GM19239 (cell line): ENCODE results near the gene DNAH9.

Experiments
- DNase-seq: peaks from one replicate; pipeline ENCODE4 v3.0.0; 2011; ENCODE audit warnings: low spot score; ENCODE audit not compliant: insufficient read length
- FAIRE-seq: peaks from 2 replicates; lab custom pipeline; 2011; peaks lifted over from hg19 to GRCh38; lab: Jason Lieb, UNC

Gene DNAH9

DNA sequence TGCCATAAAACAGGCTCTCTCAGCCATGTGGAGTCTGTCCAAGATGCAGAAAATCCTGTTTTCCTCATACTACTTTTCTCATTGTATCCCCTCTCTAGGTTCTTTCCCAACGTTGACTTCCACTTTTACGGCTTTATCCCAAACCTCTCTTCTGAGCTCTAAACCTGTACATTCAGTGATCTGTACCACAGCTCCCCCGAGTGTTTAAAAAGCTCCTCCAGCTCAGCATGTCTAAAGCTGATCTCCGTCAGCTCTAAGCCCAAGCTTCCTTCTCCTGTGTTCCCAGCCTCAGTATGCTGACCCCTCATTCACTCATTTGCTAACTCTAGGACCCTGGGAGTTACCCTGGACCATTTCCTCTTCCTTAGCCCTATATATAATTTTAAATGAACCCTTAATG lies 144.6 kb downstream of the DNAH9 start:
- no peak for DNase-seq
- no peak for FAIRE-seq

DNA sequence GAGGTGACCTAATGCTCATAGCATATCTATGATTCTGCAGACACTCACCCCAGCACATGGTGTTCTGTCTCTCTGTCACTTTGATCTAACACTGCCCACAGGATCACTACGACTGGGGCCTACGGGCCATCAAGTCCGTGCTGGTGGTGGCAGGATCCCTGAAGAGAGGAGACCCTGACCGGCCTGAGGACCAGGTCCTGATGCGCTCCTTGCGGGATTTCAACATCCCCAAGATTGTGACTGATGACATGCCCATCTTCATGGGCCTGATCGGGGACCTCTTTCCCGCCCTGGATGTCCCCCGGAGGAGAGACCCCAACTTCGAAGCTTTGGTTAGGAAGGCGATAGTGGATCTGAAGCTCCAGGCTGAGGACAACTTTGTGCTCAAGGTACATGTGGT lies 146.4 kb downstream of the DNAH9 start:
- DNase-seq, result no peak
- no peak for FAIRE-seq

DNA sequence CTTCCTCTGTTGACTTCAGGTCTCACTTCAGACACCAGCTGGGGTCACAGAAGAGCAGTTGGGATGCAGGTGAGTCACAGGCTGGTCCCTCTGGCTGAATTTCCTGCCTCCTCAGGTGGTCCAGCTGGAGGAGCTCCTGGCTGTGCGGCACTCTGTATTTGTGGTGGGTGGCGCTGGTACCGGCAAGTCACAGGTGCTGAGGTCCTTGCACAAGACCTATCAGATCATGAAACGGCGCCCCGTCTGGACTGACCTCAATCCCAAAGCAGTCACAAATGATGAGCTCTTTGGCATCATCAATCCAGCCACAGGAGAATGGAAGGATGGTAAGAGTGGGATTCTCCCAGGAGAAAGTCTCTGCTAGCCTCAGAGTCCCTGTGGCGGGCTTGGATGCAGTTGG lies 149.2 kb downstream of the DNAH9 start:
- no peak for DNase-seq
- no peak for FAIRE-seq

DNA sequence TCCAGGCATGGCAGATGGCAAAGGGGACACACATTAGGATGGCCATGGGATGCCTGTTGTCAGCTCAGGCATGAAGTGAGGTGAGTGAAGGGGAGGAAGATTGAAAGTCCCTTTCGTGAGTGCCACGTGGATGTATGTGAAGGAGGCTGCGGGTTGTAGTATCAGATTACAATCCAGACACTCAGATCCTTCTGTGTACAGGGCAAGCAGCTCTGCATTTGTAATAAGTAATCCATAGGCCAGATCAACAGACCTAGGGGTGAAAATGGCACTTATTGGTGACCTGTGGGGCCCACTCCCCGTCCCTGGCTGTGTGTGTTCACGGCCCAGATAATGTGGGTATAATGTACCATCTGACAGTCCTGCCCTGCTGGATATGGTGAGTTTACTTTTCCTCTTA lies 159.5 kb downstream of the DNAH9 start:
- DNase-seq, result no peak
- FAIRE-seq, result no peak

DNA sequence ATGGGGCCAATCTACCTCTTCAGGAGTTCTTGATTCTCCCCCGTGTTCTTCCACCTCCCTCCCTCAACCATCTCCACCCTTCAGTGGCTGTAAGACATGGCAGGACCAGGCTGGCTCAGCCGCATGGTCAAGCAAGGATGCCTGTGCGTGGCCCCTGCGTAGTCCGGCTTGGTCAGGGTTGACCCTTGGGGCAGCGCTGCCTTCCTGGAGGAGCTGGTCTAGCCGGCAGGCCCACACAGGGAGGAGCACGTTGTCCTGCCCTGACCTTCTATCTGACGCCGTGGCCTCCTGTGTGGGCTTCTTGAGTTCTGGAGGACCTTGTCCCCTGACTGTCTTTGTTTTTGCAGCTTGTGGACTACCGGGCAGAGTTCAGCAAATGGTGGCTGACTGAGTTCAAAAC lies 169.8 kb downstream of the DNAH9 start:
- no peak for FAIRE-seq
- no peak for DNase-seq

DNA sequence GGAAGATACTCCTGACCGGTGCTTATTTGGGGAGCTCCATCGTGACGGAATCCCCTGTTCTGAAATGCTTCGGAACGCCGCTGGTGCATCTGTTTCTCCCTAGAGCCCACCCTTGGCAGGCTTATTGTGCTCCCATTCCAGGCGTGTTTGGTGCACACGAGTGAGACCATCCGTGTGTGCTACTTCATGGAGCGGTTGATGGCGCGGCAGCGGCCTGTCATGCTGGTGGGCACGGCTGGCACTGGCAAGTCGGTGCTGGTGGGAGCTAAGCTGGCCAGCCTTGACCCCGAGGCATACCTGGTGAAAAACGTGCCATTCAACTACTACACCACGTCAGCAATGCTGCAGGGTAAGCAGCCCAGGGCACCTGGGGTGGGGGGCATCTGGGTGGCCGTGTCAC lies 170.7 kb downstream of the DNAH9 start:
- no peak for DNase-seq
- FAIRE-seq, result no peak

DNA sequence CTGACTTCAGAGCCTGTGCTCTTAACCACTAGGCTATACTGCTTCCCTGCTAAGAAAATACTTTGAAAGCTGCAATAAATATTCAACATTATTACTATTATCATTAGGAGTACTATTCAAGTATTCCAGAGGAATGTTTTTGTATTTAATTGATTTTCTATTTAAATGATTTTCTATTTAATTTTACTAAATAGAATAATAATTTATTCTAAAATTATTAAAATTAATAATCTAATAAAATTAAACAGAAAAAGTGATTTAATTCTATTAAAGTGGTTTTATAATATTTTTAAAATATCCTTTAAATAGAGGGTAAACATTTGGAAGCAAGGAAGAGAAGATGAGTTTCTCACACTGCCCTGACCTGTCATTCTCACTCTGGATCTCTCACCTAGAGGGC lies 173.8 kb downstream of the DNAH9 start:
- FAIRE-seq (no peak), DNase-seq (no peak)

DNA sequence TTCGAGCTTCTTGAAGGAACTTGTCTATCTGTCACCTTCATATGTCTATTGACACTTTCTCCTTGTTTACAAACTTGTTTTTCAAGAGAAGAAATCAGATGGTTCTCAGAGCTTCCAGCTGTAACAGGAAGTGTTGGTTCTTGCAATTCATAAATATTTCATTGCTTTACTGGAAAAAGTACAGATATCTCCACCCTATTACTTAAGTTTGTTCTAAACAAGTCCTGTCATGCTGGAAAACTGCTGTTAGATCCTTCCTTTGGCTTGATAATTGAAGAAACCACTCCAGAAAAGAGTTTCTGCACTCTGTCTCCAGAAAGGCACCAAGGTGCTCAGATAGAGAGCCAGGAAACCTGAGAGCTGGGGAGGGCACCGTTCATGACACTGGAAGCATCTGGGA lies 181.6 kb downstream of the DNAH9 start:
- FAIRE-seq, result no peak
- DNase-seq, result no peak

DNA sequence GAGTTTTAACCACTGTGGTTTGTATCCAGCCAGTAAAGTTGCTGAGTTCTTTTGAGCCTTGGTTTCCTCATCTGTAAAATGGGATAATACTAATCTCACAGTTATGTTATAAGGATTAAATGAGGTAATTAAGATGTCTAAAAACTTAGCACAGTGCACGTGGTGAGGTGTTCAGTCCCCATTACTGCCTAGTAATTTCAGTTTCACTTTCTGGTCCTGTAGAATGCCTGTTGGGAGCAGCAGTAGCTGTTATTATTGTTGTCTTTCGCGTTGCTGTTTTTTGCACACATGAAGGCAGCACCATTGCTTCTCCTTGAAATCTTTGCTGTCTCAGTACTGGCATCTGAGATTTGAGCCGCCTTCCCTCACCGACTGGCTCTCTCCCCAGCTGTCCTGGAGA lies 182.4 kb downstream of the DNAH9 start:
- DNase-seq (no peak), FAIRE-seq (no peak)

DNA sequence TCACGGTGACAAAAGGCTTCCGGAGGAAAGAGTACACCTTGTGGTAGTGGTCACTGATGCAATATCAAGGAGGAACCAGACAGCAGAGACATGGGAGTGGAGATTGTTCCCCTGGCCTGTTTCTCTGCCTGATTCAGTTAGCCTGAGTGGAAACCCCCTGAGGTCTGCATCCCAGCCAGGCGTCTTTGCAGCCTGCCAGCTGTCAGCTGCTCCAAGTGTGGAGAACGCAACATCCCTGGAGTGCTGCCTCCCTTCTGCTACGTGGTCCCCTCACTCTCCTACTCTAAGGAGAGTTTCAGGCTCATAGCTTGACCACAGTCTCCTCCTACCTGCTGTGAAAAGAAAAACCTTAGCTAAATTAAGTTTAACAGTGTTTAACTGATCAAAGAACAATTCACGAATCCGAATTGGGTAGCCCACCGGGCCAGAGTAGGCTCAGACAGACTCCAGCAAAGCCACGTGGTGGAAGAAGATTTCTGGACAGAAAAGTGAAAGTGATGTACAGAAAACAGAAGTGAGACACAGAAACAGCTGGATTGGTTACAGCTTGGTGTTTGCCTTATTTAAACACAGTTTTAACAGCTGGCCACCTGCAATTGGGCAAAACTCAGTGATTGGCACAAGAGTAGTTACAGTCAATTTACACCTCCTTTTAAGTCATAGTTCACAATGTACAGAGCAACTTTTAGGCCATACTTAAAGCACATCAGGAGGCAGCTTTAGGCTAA lies 188.6 kb downstream of the DNAH9 start:
- FAIRE-seq (no peak), DNase-seq (no peak)

DNA sequence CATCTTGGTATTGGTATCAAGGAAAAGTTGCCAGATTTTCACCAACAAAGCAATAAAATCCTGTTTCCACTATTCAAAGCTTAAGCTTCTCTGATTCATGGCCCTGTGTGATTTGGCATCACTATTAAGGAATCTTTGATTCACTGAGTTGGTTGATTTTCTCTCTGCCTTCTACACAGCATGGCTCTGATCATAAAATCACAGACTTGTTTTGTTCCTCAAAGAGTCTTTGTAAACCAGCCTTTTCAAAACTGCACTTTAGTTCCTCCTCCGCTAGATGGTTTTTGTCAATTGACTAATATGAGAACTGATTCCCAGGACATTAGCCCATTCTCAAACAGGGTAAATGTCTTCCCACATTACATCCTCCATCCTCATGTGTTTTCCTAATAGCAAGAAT lies 197.6 kb downstream of the DNAH9 start:
- FAIRE-seq, result no peak

DNA sequence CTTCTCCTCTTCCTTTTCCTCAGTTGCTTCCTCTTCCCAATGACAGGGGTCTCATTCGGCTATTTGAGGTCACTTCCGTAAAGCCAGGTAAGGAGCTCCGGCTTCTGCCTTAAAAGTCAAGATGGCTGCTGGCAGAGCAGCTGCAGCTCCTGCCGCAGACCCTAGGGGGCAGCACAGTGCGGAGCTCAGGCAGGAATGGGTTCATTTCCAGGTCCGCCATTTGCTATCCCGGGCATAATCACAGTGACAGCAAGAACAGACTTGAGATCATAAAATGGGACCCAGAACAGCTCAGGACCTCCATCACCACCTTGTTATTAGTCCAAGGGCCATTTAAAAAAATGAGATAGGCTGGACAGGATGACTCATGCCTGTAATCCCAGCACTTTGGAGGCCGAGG lies 199.5 kb downstream of the DNAH9 start:
- FAIRE-seq (no peak), DNase-seq (no peak)

More for the DNA sequence above, 197.6 kb downstream of the DNAH9 start:
- DNase-seq, result no peak

DNA sequence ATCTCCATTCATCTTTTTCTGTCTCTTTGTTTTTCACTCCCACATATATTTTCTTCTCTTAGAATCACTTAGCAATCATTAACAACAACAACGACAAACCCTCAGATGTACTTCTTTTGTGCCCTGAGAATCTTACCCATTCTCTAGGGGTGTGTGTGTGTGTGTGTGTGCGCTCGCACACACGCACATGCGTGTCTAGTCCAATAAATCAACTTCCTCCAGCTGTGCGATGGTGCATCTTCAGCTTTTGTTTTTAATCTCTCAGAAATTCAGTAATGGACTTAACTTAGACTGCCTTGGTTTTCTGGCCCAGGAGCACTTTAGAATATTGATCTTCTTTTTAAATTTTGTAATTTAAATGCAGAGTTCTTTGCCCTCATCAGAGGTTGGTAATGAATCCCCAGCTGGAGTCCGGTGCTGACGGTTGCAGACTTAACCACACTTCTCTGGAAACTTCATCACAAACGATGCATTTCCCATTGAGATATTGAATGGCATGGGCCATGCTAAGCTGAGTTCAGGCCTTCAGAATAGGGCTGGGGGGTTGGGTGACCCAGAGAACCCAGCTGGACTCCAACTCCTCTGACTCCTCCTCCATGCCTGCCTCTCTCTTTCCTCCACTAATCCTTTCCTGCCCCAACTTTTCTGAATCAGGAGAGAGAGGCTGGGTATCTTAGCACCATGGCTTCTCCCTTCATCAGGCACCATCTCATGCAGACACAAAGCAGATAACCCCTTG lies 205.1 kb downstream of the DNAH9 start:
- DNase-seq, result no peak

DNA sequence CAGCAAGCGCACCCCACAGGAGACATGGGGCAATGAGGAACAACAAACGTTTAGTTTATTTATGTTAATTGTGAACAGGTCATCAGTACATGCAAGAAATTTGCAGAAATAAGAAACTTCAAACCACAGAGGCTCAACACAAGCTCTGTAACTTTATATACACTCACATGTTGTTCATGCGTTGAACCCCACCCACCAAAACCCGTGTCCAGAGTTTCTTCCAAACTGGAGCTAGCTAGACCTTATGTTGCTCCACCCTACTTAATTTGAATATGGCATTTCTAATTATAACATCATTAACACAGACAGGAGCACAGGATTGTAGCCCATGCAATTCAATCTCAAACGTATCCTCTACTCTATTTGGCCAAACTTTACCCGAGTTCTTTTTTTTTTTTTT lies 206.9 kb downstream of the DNAH9 start:
- DNase-seq (no peak), FAIRE-seq (no peak)

More for the DNA sequence above, 205.1 kb downstream of the DNAH9 start:
- FAIRE-seq, result no peak

DNA sequence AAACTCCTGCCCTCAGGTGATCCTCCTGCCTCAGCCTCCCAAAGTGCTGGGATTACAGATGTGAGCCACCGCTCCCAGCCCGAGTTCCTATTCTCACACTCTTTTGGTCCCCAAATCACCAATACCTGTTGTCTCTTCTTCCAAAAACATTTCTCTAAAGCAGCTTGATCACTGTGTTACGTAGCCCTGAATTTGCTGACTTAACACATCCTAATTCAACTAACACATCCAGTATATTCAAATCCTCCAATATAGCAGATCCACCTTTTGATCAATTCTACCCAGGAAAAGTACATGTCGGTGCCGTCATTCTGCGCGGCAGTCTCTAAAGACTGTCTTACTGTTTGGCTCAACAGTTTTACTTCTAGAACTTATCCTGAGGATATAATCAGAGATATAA lies 207.7 kb downstream of the DNAH9 start:
- FAIRE-seq (no peak), DNase-seq (no peak)

DNA sequence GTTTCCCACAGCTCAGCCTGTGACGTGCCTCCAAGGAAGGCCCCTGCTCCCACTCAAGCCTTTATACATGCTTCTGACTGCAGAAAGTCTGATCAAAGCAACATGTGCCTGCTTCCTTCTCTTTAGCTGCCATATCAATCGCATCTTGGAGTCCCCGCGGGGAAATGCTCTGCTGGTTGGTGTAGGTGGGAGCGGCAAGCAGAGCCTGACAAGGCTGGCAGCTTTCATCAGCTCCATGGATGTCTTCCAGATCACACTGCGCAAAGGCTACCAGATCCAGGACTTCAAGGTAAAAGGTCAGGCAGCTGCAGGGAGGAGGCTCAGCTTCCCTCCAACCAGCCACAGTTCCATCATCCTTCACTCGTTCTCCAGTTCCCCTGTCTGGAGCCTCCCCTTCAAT lies 209.3 kb downstream of the DNAH9 start:
- FAIRE-seq, result no peak
- DNase-seq, result no peak

DNA sequence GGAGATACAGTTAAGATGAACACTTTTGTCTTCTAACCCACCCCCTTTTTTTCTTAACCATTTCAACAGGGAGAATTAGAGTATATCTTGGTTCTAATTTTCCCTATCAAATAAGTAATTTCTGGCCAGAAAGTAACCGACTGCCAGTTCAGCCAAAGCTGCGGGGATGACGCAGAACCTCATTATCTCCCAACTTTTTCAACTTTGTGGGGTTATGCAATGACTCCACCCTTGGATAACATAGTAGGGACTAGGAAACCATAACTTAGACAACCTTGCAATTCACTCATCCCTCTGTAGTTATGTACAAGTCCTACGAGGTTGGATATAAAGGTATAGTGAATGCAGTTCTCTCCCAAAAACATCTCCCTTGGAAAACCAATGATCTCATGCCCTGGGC lies 215.0 kb downstream of the DNAH9 start:
- DNase-seq (no peak), FAIRE-seq (no peak)

DNA sequence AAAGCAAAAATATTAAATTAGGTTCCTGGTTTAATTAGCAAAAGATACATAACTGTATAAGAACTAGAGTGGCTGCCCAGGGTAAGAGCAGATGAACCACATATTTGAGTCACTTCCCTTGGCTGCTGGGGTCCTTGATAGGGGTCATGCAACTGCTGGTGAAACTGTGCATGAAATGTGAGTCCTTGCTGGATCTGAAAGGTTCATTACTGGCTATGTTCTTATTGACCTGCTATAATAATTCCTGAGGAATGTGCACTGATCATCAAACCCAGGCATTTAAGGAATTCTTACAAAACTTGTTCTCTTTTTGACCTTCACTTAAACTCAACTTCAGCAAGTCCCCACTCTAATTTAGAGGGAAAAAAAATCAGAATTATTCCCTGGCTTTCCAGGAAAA lies 215.6 kb downstream of the DNAH9 start:
- no peak for DNase-seq

DNA sequence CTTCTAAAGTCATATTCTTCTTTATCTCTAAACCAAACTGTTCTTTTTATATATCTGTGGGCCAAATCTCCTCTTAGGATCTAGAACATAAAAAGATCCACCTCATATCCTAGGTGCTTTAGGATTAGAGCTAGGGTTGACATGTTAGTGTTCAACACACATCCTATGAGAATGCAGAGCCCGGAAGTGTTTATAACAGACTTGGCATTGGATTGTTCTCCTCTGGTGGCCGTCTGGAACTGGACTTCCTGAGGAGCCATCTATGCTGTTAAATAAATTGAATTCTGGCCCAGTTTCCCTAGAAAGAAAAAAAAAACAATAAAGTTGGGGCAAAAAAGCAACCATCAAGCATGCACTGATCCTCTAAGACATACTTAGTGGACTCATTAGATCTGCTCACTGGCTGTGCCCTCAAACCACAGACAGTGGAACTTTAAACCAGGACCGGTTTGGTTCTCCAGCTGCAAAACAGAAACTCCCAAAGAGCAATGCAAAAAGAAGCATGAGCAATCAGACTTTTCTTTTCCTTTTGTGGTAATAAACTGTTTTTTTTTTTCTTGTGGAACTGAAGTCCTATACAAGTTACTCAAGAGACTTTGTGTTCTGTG lies 216.5 kb downstream of the DNAH9 start:
- no peak for DNase-seq
- FAIRE-seq, result no peak

More for the DNA sequence above, 215.6 kb downstream of the DNAH9 start:
- FAIRE-seq, result no peak

DNA sequence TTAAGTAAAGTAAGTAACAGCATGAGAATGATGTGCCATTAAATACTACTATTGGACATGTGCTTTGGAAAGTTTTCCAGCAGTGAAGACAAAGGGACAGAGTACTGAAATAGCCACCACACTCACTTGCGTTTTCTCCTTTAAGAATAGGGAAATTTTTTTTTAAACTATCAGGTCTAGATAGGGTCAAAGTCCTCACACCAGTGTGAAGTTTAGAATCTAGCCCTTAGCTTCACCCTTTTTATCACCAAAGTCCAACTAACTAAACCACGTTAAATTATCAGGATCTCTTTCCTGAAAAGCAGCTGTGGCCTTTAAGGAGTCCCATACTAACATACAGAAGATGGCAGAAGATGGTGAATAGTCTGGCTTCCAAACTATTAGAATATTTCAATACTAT lies 218.1 kb downstream of the DNAH9 start:
- FAIRE-seq (no peak), DNase-seq (no peak)

DNA sequence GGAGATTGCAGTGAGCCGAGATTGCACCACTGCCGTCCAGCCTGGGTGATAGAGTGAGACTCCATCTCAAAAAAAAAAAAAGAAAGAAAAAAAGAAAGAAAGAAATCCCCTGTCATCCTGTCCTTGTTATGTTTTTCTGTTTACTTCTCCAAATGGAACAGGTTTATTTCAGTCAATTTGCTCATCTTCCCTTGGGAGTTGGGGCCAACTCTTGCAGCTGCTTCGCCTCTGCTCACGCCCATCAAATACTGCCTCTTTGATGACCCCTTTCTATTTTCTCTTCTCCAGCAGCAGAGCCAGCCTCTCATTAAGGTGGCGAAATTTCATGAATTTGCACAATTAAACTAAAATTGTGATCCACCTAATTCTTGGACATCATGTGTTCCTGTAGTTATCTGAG lies 225.6 kb downstream of the DNAH9 start:
- DNase-seq, result no peak
- no peak for FAIRE-seq
